ENCODE data around the gene UACA. TPM values are rescaled to one million over a fixed set of nuclear protein-coding genes. Genes with fewer than 3 reads are reported as not detected.
"Not testable (repeated sequence)": the region's sequence is repeated elsewhere in the genome, so short reads cannot be mapped to it uniquely, and the experiment has no call there.

UACA gene
- total RNA-seq, 2 donors from 2014 or later = 2.5 to 3.6 TPM

- ATAC-seq (no peak), DNase-seq (ENCODE audit: low spot score) (no peak)
- Mint-ChIP-seq H3K27ac (no peak overlapping the region), H3K36me3 (no peaks in the 10 kb centered on the region), H3K4me1 (ENCODE audit: low read depth in 2 of 2) (peaks cover 10 to 15% of the 10 kb centered on the region in 2 donors), H3K27me3 (no peaks in the 10 kb centered on the region), H3K9me3 (no peaks in the 10 kb centered on the region), H3K4me3 (no peak overlapping the region)
These were observed 92.7 kb downstream of the UACA start for GRCh38 chr15:70670680-70671079.

GRCh38 chr15:70669966-70670658, 93.2 kb downstream of the UACA start:
- Mint-ChIP-seq H3K9me3 (no peaks in the 10 kb centered on the region), H3K27ac (no peak overlapping the region), H3K36me3 (no peaks in the 10 kb centered on the region), H3K4me1 (ENCODE audit: low read depth in 2 of 2) (peaks cover 10 to 15% of the 10 kb centered on the region in 2 donors), H3K4me3 (no peak overlapping the region), H3K27me3 (no peaks in the 10 kb centered on the region)
- ATAC-seq (no peak), DNase-seq (ENCODE audit: low spot score) (no peak)

GRCh38 chr15:70669006-70669602, 94.3 kb downstream of the UACA start:
- DNase-seq (ENCODE audit: low spot score) = no peak
- Mint-ChIP-seq H3K27me3 (no peaks in the 10 kb centered on the region), H3K4me1 (ENCODE audit: low read depth in 2 of 2) (peaks cover 10 to 15% of the 10 kb centered on the region in 2 donors), H3K27ac (no peak overlapping the region), H3K9me3 (no peaks in the 10 kb centered on the region), H3K4me3 (no peak overlapping the region), H3K36me3 (no peaks in the 10 kb centered on the region)
- ATAC-seq = no peak

GRCh38 chr15:70665599-70665998, 97.8 kb downstream of the UACA start:
- Mint-ChIP-seq H3K36me3 (no peaks in the 10 kb centered on the region), H3K4me3 (no peak overlapping the region), H3K9me3 (no peaks in the 10 kb centered on the region), H3K27ac (no peak overlapping the region), H3K4me1 (ENCODE audit: low read depth in 2 of 2) (peaks cover 4% of the 10 kb centered on the region in 2 donors), H3K27me3 (no peaks in the 10 kb centered on the region)
- DNase-seq (ENCODE audit: low spot score) = no peak
- ATAC-seq = no peak

- Mint-ChIP-seq H3K4me3 (no peak overlapping the region), H3K9me3 (no peaks in the 10 kb centered on the region), H3K27me3 (no peaks in the 10 kb centered on the region), H3K4me1 (ENCODE audit: low read depth in 2 of 2) (peaks cover 7 to 8% of the 10 kb centered on the region in 2 donors), H3K36me3 (no peaks in the 10 kb centered on the region), H3K27ac (no peak overlapping the region)
- ATAC-seq (no peak), DNase-seq (ENCODE audit: low spot score) (no peak)
These were observed 98.9 kb downstream of the UACA start for GRCh38 chr15:70664494-70664893.

- H3K36me3 Mint-ChIP-seq; ATAC-seq; DNase-seq (ENCODE audit: low spot score); H3K4me1 Mint-ChIP-seq (ENCODE audit: low read depth in 2 of 2); H3K9me3 Mint-ChIP-seq; H3K4me3 Mint-ChIP-seq; H3K27ac Mint-ChIP-seq; H3K27me3 Mint-ChIP-seq: not testable (repeated sequence)
These were observed 100.3 kb downstream of the UACA start for GRCh38 chr15:70663069-70663468.

- no peak overlapping the region for H3K4me3 Mint-ChIP-seq
- ATAC-seq (no peak), DNase-seq (ENCODE audit: low spot score) (no peak)
- H3K36me3 Mint-ChIP-seq = no peaks in the 10 kb centered on the region
- no peaks in the 10 kb centered on the region for H3K27me3 Mint-ChIP-seq
- no peak overlapping the region for H3K27ac Mint-ChIP-seq
- H3K9me3 Mint-ChIP-seq = no peaks in the 10 kb centered on the region
- peaks cover 7 to 8% of the 10 kb centered on the region in 2 donors for H3K4me1 Mint-ChIP-seq (ENCODE audit: low read depth in 2 of 2)
These were observed 103.7 kb downstream of the UACA start for GRCh38 chr15:70659662-70660061.

- Mint-ChIP-seq H3K27me3 (no peaks in the 10 kb centered on the region), H3K9me3 (no peaks in the 10 kb centered on the region), H3K27ac (no peak overlapping the region), H3K4me3 (no peak overlapping the region), H3K36me3 (no peaks in the 10 kb centered on the region), H3K4me1 (ENCODE audit: low read depth in 2 of 2) (peaks cover 7 to 8% of the 10 kb centered on the region in 2 donors)
- DNase-seq (ENCODE audit: low spot score) (no peak), ATAC-seq (no peak)
These were observed 104.7 kb downstream of the UACA start for GRCh38 chr15:70658641-70659040.

- DNase-seq (ENCODE audit: low spot score) (no peak), ATAC-seq (no peak)
- Mint-ChIP-seq H3K27ac (no peak overlapping the region), H3K36me3 (no peaks in the 10 kb centered on the region), H3K27me3 (peaks cover 0 to 5% of the 10 kb centered on the region in 2 donors), H3K4me3 (no peak overlapping the region), H3K4me1 (ENCODE audit: low read depth in 2 of 2) (no peaks in the 10 kb centered on the region), H3K9me3 (no peaks in the 10 kb centered on the region)
These were observed 109.9 kb downstream of the UACA start for GRCh38 chr15:70653426-70653825.

GRCh38 chr15:70652341-70652740, 111.0 kb downstream of the UACA start:
- H3K27ac Mint-ChIP-seq = no peak overlapping the region
- no peaks in the 10 kb centered on the region for H3K36me3 Mint-ChIP-seq
- ATAC-seq = no peak
- no peak for DNase-seq (ENCODE audit: low spot score)
- H3K27me3 Mint-ChIP-seq = peaks cover 0 to 8% of the 10 kb centered on the region in 2 donors
- H3K9me3 Mint-ChIP-seq = no peaks in the 10 kb centered on the region
- no peak overlapping the region for H3K4me3 Mint-ChIP-seq
- no peaks in the 10 kb centered on the region for H3K4me1 Mint-ChIP-seq (ENCODE audit: low read depth in 2 of 2)

GRCh38 chr15:70651303-70651845, 112.0 kb downstream of the UACA start:
- H3K27ac Mint-ChIP-seq = no peak overlapping the region
- H3K36me3 Mint-ChIP-seq = no peaks in the 10 kb centered on the region
- H3K27me3 Mint-ChIP-seq = peaks cover 4 to 14% of the 10 kb centered on the region in 2 donors
- DNase-seq (ENCODE audit: low spot score) (no peak), ATAC-seq (no peak)
- peaks cover 0 to 3% of the 10 kb centered on the region in 2 donors for H3K4me1 Mint-ChIP-seq (ENCODE audit: low read depth in 2 of 2)
- H3K4me3 Mint-ChIP-seq = no peak overlapping the region
- H3K9me3 Mint-ChIP-seq = no peaks in the 10 kb centered on the region

GRCh38 chr15:70650567-70651302, 112.6 kb downstream of the UACA start:
- Mint-ChIP-seq H3K27ac (no peak overlapping the region), H3K4me3 (no peak overlapping the region), H3K36me3 (no peaks in the 10 kb centered on the region), H3K27me3 (peaks cover 11 to 17% of the 10 kb centered on the region in 2 donors), H3K9me3 (no peaks in the 10 kb centered on the region), H3K4me1 (ENCODE audit: low read depth in 2 of 2) (peaks cover 0 to 5% of the 10 kb centered on the region in 2 donors)
- ATAC-seq (no peak), DNase-seq (ENCODE audit: low spot score) (no peak)

- H3K27ac Mint-ChIP-seq = no peak overlapping the region
- H3K4me3 Mint-ChIP-seq = no peak overlapping the region
- H3K27me3 Mint-ChIP-seq = peaks cover 19 to 21% of the 10 kb centered on the region in 2 donors
- H3K9me3 Mint-ChIP-seq = no peaks in the 10 kb centered on the region
- DNase-seq (ENCODE audit: low spot score) (no peak), ATAC-seq (no peak)
- H3K36me3 Mint-ChIP-seq = no peaks in the 10 kb centered on the region
- peaks cover 0 to 5% of the 10 kb centered on the region in 2 donors for H3K4me1 Mint-ChIP-seq (ENCODE audit: low read depth in 2 of 2)
These were observed 116.0 kb downstream of the UACA start for GRCh38 chr15:70647396-70647795.

GRCh38 chr15:70646169-70646568, 117.2 kb downstream of the UACA start:
- no peak overlapping the region for H3K4me3 Mint-ChIP-seq
- no peaks in the 10 kb centered on the region for H3K9me3 Mint-ChIP-seq
- ATAC-seq (no peak), DNase-seq (ENCODE audit: low spot score) (no peak)
- H3K27ac Mint-ChIP-seq = no peak overlapping the region
- peaks cover 19 to 21% of the 10 kb centered on the region in 2 donors for H3K27me3 Mint-ChIP-seq
- H3K36me3 Mint-ChIP-seq = no peaks in the 10 kb centered on the region
- H3K4me1 Mint-ChIP-seq (ENCODE audit: low read depth in 2 of 2) = peaks cover 0 to 5% of the 10 kb centered on the region in 2 donors
